ENCODE data around the gene SLC24A3.

- TF ChIP-seq ZNF70 (CRISPR knock-in tag; IDR thresholded peaks at IDR 0.05), result no peak
- no peak for TF ChIP-seq ISL1 (CRISPR knock-in tag; IDR thresholded peaks at IDR 0.05)
- no peak for TF ChIP-seq CREB5 (CRISPR knock-in tag; IDR thresholded peaks at IDR 0.05; ENCODE audit: low read depth)
- TF ChIP-seq CSDC2 (CRISPR knock-in tag; IDR thresholded peaks at IDR 0.05), result no peak
- TF ChIP-seq ARNTL (CRISPR knock-in tag; IDR thresholded peaks at IDR 0.05; ENCODE audit: borderline replicate concordance, low read depth), result no peak
- TF ChIP-seq OSR1 (CRISPR knock-in tag; IDR thresholded peaks at IDR 0.05), result no peak
- no peak for TF ChIP-seq BACH2 (CRISPR knock-in tag; IDR thresholded peaks at IDR 0.05; ENCODE audit: borderline replicate concordance)
- no peak for TF ChIP-seq CSRNP3 (CRISPR knock-in tag; IDR thresholded peaks at IDR 0.05)
- no peak for TF ChIP-seq TCF4 (CRISPR knock-in tag; IDR thresholded peaks at IDR 0.05; ENCODE audit: borderline replicate concordance)
- no peak for TF ChIP-seq PATZ1 (CRISPR knock-in tag; IDR thresholded peaks at IDR 0.05; ENCODE audit: borderline replicate concordance)
Measured at GRCh38 chr20:19440660-19441527, 228.5 kb downstream of the SLC24A3 start.
